Measurements from ENCODE around the gene PDGFRB. TPM values are rescaled to one million over a fixed set of nuclear protein-coding genes. Genes with fewer than 3 reads are reported as not detected.

Gene PDGFRB
- total RNA-seq, 1 experiment from 2014 or later, result 67.6 TPM

- no peak for DNase-seq (ENCODE audit: low read depth)
Observed at GRCh38 chr5:150163035-150163434, 7.4 kb upstream of the PDGFRB start.

GRCh38 chr5:150162142-150162513 is 6.5 kb upstream of the PDGFRB start:
- DNase-seq (ENCODE audit: low read depth), result no peak

- DNase-seq (ENCODE audit: low read depth), result peak; percentile 66
Observed at GRCh38 chr5:150161242-150162141, 5.8 kb upstream of the PDGFRB start.

GRCh38 chr5:150160448-150161081 is 4.9 kb upstream of the PDGFRB start:
- no peak for DNase-seq (ENCODE audit: low read depth)

- peak; percentile 84 for DNase-seq (ENCODE audit: low read depth)
Observed at GRCh38 chr5:150159741-150160179, 4.1 kb upstream of the PDGFRB start.

- DNase-seq (ENCODE audit: low read depth), result peak; percentile 37
Observed at GRCh38 chr5:150159031-150159430, 3.4 kb upstream of the PDGFRB start.

- peak; percentile 89 for DNase-seq (ENCODE audit: low read depth)
Observed at GRCh38 chr5:150158170-150158949, 2.7 kb upstream of the PDGFRB start.

- DNase-seq (ENCODE audit: low read depth), result no peak
Observed at GRCh38 chr5:150157168-150157567, 1.5 kb upstream of the PDGFRB start.

- DNase-seq (ENCODE audit: low read depth), result no peak
Observed at GRCh38 chr5:150156540-150156939, 895 bp upstream of the PDGFRB start.

GRCh38 chr5:150156027-150156368 is 353 bp upstream of the PDGFRB start:
- no peak for DNase-seq (ENCODE audit: low read depth)

- DNase-seq (ENCODE audit: low read depth), result no peak
Observed at GRCh38 chr5:150154618-150155128, 972 bp downstream of the PDGFRB start.

- DNase-seq (ENCODE audit: low read depth), result peak; percentile 76
Observed at GRCh38 chr5:150153957-150154617, 1.6 kb downstream of the PDGFRB start.

GRCh38 chr5:150153483-150153882 is 2.2 kb downstream of the PDGFRB start:
- no peak for DNase-seq (ENCODE audit: low read depth)

- peak; percentile 88 for DNase-seq (ENCODE audit: low read depth)
Observed at GRCh38 chr5:150152636-150153462, 2.8 kb downstream of the PDGFRB start.

- no peak for DNase-seq (ENCODE audit: low read depth)
Observed at GRCh38 chr5:150149618-150150017, 6.0 kb downstream of the PDGFRB start.

GRCh38 chr5:150148117-150148927 is 7.3 kb downstream of the PDGFRB start:
- DNase-seq (ENCODE audit: low read depth), result no peak

- DNase-seq (ENCODE audit: low read depth), result no peak
Observed at GRCh38 chr5:150147670-150148069, 8.0 kb downstream of the PDGFRB start.

GRCh38 chr5:150146862-150147601 is 8.6 kb downstream of the PDGFRB start:
- DNase-seq (ENCODE audit: low read depth), result no peak

GRCh38 chr5:150146235-150146634 is 9.4 kb downstream of the PDGFRB start:
- DNase-seq (ENCODE audit: low read depth), result no peak
